IMR-90 (cell line): ENCODE measurements around the gene RYR2. TPM values are rescaled to one million over a fixed set of nuclear protein-coding genes. Genes with fewer than 3 reads are reported as not detected.

Source experiments
- ATAC-seq: fragments of 200-7000 bp; cut with Tn5 transposase; 2 replicates; pipeline ENCODE4 v1.9.1; 2020; ENCODE audit warnings: low read depth, mild to moderate bottlenecking, moderate library complexity
- BruUV-seq: library from RNA; stranded (reverse); fragments of 400-500 nt; replicated peaks from 2 replicates; lab custom pipeline; 2021; lab: Mats Ljungman, UMichigan
- CTCF ChIA-PET: fragments of 300-600 bp; formaldehyde crosslinking; extraction: SDS; loops from one replicate; lab custom pipeline; 2021; ENCODE audit warnings: antibody characterized with exemption; lab: Yijun Ruan, JAX
- POLR2A ChIA-PET: fragments of 300-600 bp; sonication (Branson Sonifier 250); formaldehyde crosslinking; loops from one replicate; lab custom pipeline; 2022; ENCODE audit warnings: antibody characterized with exemption; ENCODE audit not compliant: unreplicated experiment; lab: Charles Lee
- DNase-seq: peaks from one replicate; pipeline ENCODE4 v3.0.0; 2013
- H2AFZ ChIP-seq: replicated peaks from 2 replicates; pipeline ENCODE3; 2013; ENCODE audit warnings: low read length, mild to moderate bottlenecking; ENCODE audit not compliant: poor library complexity
- H2AK5ac ChIP-seq: 2 replicates; pipeline ENCODE4 v1.6.1; 2013; ENCODE audit warnings: low read depth, low read length, inconsistent platforms
- H2AK9ac ChIP-seq: replicated peaks from 2 replicates; pipeline ENCODE3; 2013; ENCODE audit warnings: mild to moderate bottlenecking, low read depth, low read length, moderate library complexity; ENCODE audit not compliant: poor library complexity
- H2BK120ac ChIP-seq: 2 replicates; pipeline ENCODE4 v1.6.1; 2013; ENCODE audit warnings: low read depth, low read length, inconsistent platforms
- H2BK15ac ChIP-seq: 3 replicates; pipeline ENCODE4 v1.6.1; 2013; ENCODE audit warnings: low read depth, low read length, inconsistent platforms
- H2BK20ac ChIP-seq: 2 replicates; pipeline ENCODE4 v1.6.1; 2013; ENCODE audit warnings: low read depth, mild to moderate bottlenecking, inconsistent platforms, low read length, moderate library complexity
- H2BK5ac ChIP-seq: 2 replicates; pipeline ENCODE4 v1.6.1; 2013; ENCODE audit warnings: mild to moderate bottlenecking, low read depth, low read length, inconsistent platforms; ENCODE audit not compliant: poor library complexity, severe bottlenecking
- H3K14ac ChIP-seq: replicated peaks from 2 replicates; pipeline ENCODE4 v1.6.1; 2013; ENCODE audit warnings: low read depth, low read length, inconsistent platforms
- H3K18ac ChIP-seq: 2 replicates; pipeline ENCODE4 v1.6.1; 2013; ENCODE audit warnings: low read depth, low read length, control low read depth
- H3K23ac ChIP-seq: 2 replicates; pipeline ENCODE4 v1.6.1; 2013; ENCODE audit warnings: low read depth, low read length, inconsistent platforms
- H3K27ac ChIP-seq: 2 replicates; pipeline ENCODE4 v1.5.1; 2013; ENCODE audit warnings: mild to moderate bottlenecking, control low read depth, low read length; ENCODE audit not compliant: insufficient read depth
- H3K27me3 ChIP-seq: 2 replicates; pipeline ENCODE4 v1.6.1; 2013; ENCODE audit warnings: low read length; ENCODE audit not compliant: control insufficient read depth, insufficient read depth
- H3K36me3 ChIP-seq: 2 replicates; pipeline ENCODE4 v1.6.1; 2013; ENCODE audit warnings: low read length, mixed read lengths; ENCODE audit not compliant: control insufficient read depth, insufficient read depth
- H3K4ac ChIP-seq: 2 replicates; pipeline ENCODE4 v1.6.1; 2013; ENCODE audit warnings: low read depth, low read length, inconsistent platforms
- H3K4me1 ChIP-seq: 2 replicates; pipeline ENCODE4 v1.6.1; 2013; ENCODE audit warnings: low read length, mixed read lengths; ENCODE audit not compliant: control insufficient read depth, insufficient read depth
- H3K4me2 ChIP-seq: 2 replicates; pipeline ENCODE4 v1.6.1; 2013; ENCODE audit warnings: low read depth, mild to moderate bottlenecking, control low read depth, low read length, moderate library complexity
- H3K4me3 ChIP-seq: 2 replicates; pipeline ENCODE4 v1.5.1; 2013; ENCODE audit warnings: low read depth, mild to moderate bottlenecking, control low read depth, low read length, moderate library complexity; ENCODE audit not compliant: insufficient read depth
- H3K56ac ChIP-seq: 2 replicates; pipeline ENCODE4 v1.6.1; 2013; ENCODE audit warnings: low read length, inconsistent platforms; ENCODE audit not compliant: insufficient read depth; ENCODE audit errors: extremely low read depth
- H3K79me1 ChIP-seq, 2 experiments: 2 replicates each; pipeline ENCODE4 v1.6.1; 2013; ENCODE audit warnings: low read length in 2 of 2, inconsistent platforms in 1 of 2, low read depth in 1 of 2
- H3K9ac ChIP-seq: 2 replicates; pipeline ENCODE4 v1.6.1; 2013; ENCODE audit warnings: low read depth, low read length, control low read depth
- H3K9me1 ChIP-seq: 2 replicates; pipeline ENCODE4 v1.6.1; 2013; ENCODE audit warnings: low read length, inconsistent platforms; ENCODE audit not compliant: insufficient read depth
- H3K9me3 ChIP-seq: 2 replicates; pipeline ENCODE4 v1.6.1; 2013; ENCODE audit warnings: low read length; ENCODE audit not compliant: control insufficient read depth, insufficient read depth
- H4K20me1 ChIP-seq: 2 replicates; pipeline ENCODE4 v1.6.1; 2013; ENCODE audit warnings: low read length, inconsistent platforms; ENCODE audit not compliant: insufficient read depth
- H4K5ac ChIP-seq: 2 replicates; pipeline ENCODE4 v1.6.1; 2013; ENCODE audit warnings: mild to moderate bottlenecking, low read depth, low read length, control low read depth
- H4K8ac ChIP-seq, 2 experiments: 2 replicates each; pipeline ENCODE4 v1.6.1; 2013; ENCODE audit warnings: low read depth in 2 of 2, low read length in 2 of 2, control low read depth in 1 of 2, inconsistent platforms in 1 of 2
- H4K91ac ChIP-seq: 2 replicates; pipeline ENCODE4 v1.6.1; 2013; ENCODE audit warnings: low read depth, low read length, inconsistent platforms; ENCODE audit not compliant: insufficient read depth
- BHLHE40 ChIP-seq: fragments of 150-350 bp; IDR thresholded peaks from 2 replicates; pipeline ENCODE4 v1.6.1; 2016; ENCODE audit warnings: mild to moderate bottlenecking, low read depth, low read length
- CEBPB ChIP-seq: IDR thresholded peaks from 2 replicates; pipeline ENCODE4 v1.6.1; 2012; ENCODE audit warnings: low read depth, low read length, improper control_type of control experiment
- CTCF ChIP-seq: conservative IDR thresholded peaks from 2 replicates; pipeline ENCODE4 v1.5.1; 2012; ENCODE audit warnings: mild to moderate bottlenecking, low read depth, low read length, improper control_type of control experiment
- ELK1 ChIP-seq: fragments of 150-350 bp; IDR thresholded peaks from 2 replicates; pipeline ENCODE4 v1.6.1; 2016; ENCODE audit warnings: low read depth, mild to moderate bottlenecking, low read length, moderate library complexity, borderline replicate concordance
- FOS ChIP-seq: fragments of 150-350 bp; IDR thresholded peaks from 2 replicates; pipeline ENCODE4 v1.6.1; 2016; ENCODE audit warnings: low read depth, low read length
- MAFK ChIP-seq: IDR thresholded peaks from 2 replicates; pipeline ENCODE4 v1.6.1; 2012; ENCODE audit warnings: low read depth, low read length, improper control_type of control experiment
- MAZ ChIP-seq: IDR thresholded peaks from 2 replicates; pipeline ENCODE4 v1.6.1; 2012; ENCODE audit warnings: low read depth, mild to moderate bottlenecking, low read length, improper control_type of control experiment, moderate library complexity, borderline replicate concordance
- MXI1 ChIP-seq: IDR thresholded peaks from 2 replicates; pipeline ENCODE4 v1.6.1; 2012; ENCODE audit warnings: low read depth, mild to moderate bottlenecking, low read length, moderate library complexity, borderline replicate concordance
- NFE2L2 ChIP-seq: fragments of 150-350 bp; IDR thresholded peaks from 2 replicates; pipeline ENCODE4 v1.6.1; 2016; ENCODE audit warnings: low read depth, mild to moderate bottlenecking, low read length
- POLR2A ChIP-seq: IDR thresholded peaks from 2 replicates; pipeline ENCODE4 v1.6.1; 2012; ENCODE audit warnings: mild to moderate bottlenecking, low read depth, low read length
- RAD21 ChIP-seq: IDR thresholded peaks from 2 replicates; pipeline ENCODE4 v1.6.1; 2012; ENCODE audit warnings: low read length, improper control_type of control experiment
- RCOR1 ChIP-seq: IDR thresholded peaks from 2 replicates; pipeline ENCODE4 v1.6.1; 2012; ENCODE audit warnings: mild to moderate bottlenecking, low read length, improper control_type of control experiment; ENCODE audit not compliant: insufficient replicate concordance
- SMC3 ChIP-seq: fragments of 150-350 bp; IDR thresholded peaks from 2 replicates; pipeline ENCODE4 v1.6.1; 2016; ENCODE audit warnings: low read depth, mild to moderate bottlenecking, antibody characterized with exemption, low read length, moderate library complexity
- WGBS, 2 experiments: methylation state at CpG; one replicate each; pipeline versions ENCODE4 v1.1.5 to v1.1.7; 2013; ENCODE audit warnings: missing lambda C conversion rate in 2 of 2; ENCODE audit not compliant: insufficient read length in 1 of 2; ENCODE audit errors: extremely low coverage in 2 of 2; 5-methylcytosine and 5-hydroxymethylcytosine counted together
- dilution Hi-C: fragments of 300-500 bp; cut with HindIII; formaldehyde crosslinking; loops from one replicate; pipeline ENCODE4 v1.14.3; 2018; ENCODE audit warnings: low sequenced_read_pairs; ENCODE audit not compliant: unreplicated experiment
- in situ Hi-C: fragments of 300-500 bp; cut with MboI; formaldehyde crosslinking; loops from 3 replicates; pipeline ENCODE4 v1.14.3; 2019; ENCODE audit warnings: low sequenced_read_pairs, inconsistent platforms, mixed read lengths
- intact Hi-C: fragments of 100-400 bp; cut with micrococcal nuclease; formaldehyde crosslinking; loops from 2 replicates; pipeline ENCODE4 v1.10.0; 2022
- polyA plus RNA-seq, 3 experiments: library from polyadenylated mRNA; depleted of rRNA; stranded (reverse); fragments of >200 nt; gene quantifications; 2 replicates each; pipeline ENCODE4 v1.2.3, GENCODE V29; 2012; ENCODE audit warnings: low replicate concordance in 1 of 3
- total RNA-seq: library from RNA; depleted of rRNA; stranded (reverse); fragments of >200 nt; gene quantifications from 2 replicates; pipeline ENCODE4 v1.2.3, GENCODE V29; 2012
- TF ChIP-seq, protein P1 (sequence below): fragments of 150-350 bp; IDR thresholded peaks from 2 replicates; pipeline ENCODE4 v1.6.1; 2017; ENCODE audit warnings: mild to moderate bottlenecking, antibody characterized with exemption, low read length, low read depth

RYR2 gene
- total and polyA plus RNA-seq, 2 of the 4 experiments (the other 2 are of a cell fraction): not detected

DNA sequence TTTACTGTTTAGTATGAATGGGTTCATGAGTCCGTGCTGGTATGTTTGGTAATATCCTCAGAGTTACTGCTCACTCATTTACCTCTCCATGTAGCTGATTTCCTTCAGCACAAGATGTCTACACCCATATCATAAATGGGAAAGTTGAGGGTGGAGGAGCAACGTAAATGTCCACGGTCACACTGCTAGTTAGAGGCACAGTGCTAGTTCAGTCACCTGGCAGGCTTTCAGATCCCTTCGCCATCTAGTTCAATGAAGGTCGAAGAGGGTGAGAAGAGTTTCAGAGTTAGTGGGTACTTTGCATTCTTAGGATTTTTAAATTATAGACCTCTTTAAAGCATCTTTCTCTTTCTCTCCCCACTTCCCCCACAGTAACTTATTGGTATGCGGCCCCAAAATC, 630.0 kb downstream of the RYR2 start:
- H3K4me1 ChIP-seq: no peaks in the 10 kb centered on the region
- no CpG with 5 or more reads among the region's 6 CpGs for WGBS, 2 experiments
- DNase-seq (no peak), ATAC-seq (no peak)
- intact Hi-C loops (loop anchor here (10.0 kb wide), 1 partner anchor 983 kb away; no protein-coding TSS in a partner anchor), in situ Hi-C loops (no loop called here), dilution Hi-C loops (no loop called here)
- no peak overlapping the region for H3K23ac ChIP-seq
- H4K5ac ChIP-seq: no peak overlapping the region
- H4K91ac ChIP-seq: no peak overlapping the region
- H2AK5ac ChIP-seq: no peak overlapping the region
- H3K36me3 ChIP-seq: no peaks in the 10 kb centered on the region
- BruUV-seq: no TSS peak
- no peak overlapping the region for H2BK5ac ChIP-seq
- H3K9me1 ChIP-seq: no peaks in the 10 kb centered on the region
- H3K4me3 ChIP-seq: no peak overlapping the region
- H2AFZ ChIP-seq: no peak overlapping the region
- H3K79me1 ChIP-seq: no peaks in the 10 kb centered on the region
- no peak overlapping the region for H3K18ac ChIP-seq
- no peak overlapping the region for H2AK9ac ChIP-seq
- H4K8ac ChIP-seq: no peak overlapping the region
- no peaks in the 10 kb centered on the region for H3K27me3 ChIP-seq
- H3K9ac ChIP-seq: no peak overlapping the region
- ChIA-PET POLR2A (no interaction called here), CTCF (no interaction called here)
- no peak overlapping the region for H3K56ac ChIP-seq
- H3K4ac ChIP-seq: no peak overlapping the region
- TF ChIP-seq RCOR1 (no peak), RAD21 (no peak), FOS (no peak), ELK1 (no peak), MAFK (no peak), CTCF (no peak), SMC3 (no peak), BHLHE40 (no peak), MAZ (no peak), MXI1 (no peak), POLR2A (no peak), CEBPB (no peak), NFE2L2 (no peak)
- TF ChIP-seq, protein P1, sequence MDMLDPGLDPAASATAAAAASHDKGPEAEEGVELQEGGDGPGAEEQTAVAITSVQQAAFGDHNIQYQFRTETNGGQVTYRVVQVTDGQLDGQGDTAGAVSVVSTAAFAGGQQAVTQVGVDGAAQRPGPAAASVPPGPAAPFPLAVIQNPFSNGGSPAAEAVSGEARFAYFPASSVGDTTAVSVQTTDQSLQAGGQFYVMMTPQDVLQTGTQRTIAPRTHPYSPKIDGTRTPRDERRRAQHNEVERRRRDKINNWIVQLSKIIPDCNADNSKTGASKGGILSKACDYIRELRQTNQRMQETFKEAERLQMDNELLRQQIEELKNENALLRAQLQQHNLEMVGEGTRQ: no peak
- H3K9me3 ChIP-seq: no peaks in the 10 kb centered on the region
- no peak overlapping the region for H3K4me2 ChIP-seq
- H3K14ac ChIP-seq: no peak overlapping the region
- no peaks in the 10 kb centered on the region for H4K20me1 ChIP-seq
- no peak overlapping the region for H2BK20ac ChIP-seq
- no peak overlapping the region for H2BK15ac ChIP-seq
- no peak overlapping the region for H2BK120ac ChIP-seq
- H3K27ac ChIP-seq: no peak overlapping the region
